ENCODE results near the gene LIF.

DNA sequence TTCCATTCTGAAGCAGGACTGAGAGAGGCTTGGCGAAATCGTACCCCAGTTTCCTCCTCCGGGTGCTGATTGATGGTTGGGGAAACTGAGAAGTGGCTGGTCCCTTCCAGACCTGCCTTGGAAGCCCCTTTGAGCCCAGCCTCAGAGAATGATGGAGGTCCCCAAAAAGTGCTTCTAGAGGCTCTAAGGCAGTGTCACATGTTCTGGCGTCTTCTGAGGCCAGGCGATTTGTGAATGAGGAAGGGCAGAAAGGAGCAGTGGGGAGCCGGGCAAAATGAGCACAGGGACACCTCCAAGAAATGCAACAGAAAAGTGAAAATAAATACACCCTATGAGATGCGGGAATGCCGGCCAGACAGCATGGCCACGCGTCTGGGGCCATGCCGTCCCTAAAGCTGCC, 1.0 kb upstream of the LIF start:
- TF ChIP-seq, protein P1, sequence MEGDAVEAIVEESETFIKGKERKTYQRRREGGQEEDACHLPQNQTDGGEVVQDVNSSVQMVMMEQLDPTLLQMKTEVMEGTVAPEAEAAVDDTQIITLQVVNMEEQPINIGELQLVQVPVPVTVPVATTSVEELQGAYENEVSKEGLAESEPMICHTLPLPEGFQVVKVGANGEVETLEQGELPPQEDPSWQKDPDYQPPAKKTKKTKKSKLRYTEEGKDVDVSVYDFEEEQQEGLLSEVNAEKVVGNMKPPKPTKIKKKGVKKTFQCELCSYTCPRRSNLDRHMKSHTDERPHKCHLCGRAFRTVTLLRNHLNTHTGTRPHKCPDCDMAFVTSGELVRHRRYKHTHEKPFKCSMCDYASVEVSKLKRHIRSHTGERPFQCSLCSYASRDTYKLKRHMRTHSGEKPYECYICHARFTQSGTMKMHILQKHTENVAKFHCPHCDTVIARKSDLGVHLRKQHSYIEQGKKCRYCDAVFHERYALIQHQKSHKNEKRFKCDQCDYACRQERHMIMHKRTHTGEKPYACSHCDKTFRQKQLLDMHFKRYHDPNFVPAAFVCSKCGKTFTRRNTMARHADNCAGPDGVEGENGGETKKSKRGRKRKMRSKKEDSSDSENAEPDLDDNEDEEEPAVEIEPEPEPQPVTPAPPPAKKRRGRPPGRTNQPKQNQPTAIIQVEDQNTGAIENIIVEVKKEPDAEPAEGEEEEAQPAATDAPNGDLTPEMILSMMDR (IDR thresholded peaks at IDR 0.05), result no peak
- TF ChIP-seq POLR2A (IDR thresholded peaks at IDR 0.05) (no peak), POLR2AphosphoS5 (IDR thresholded peaks at IDR 0.05) (no peak)
